Measurements from ENCODE around the gene NUP210L.

DNA sequence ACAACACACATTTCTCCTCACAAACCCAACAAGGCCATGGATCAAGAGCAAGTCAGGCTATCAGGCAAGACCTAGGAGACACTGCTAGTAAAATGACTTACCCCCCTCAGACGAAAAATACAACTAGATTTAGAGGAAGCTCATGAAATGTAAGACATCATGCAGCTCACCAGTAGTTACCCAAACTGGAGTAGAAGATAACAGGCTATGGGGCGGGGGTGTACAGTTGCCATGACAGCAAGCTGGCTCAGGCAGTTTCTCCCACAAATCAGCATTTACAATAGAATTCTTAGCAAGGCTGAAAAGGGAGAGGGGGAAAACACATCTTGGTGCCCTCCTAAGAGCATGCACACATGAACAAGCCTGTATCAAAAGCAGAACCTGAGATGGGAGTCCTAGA lies 23.1 kb upstream of the NUP210L start:
- TF ChIP-seq, protein P1, sequence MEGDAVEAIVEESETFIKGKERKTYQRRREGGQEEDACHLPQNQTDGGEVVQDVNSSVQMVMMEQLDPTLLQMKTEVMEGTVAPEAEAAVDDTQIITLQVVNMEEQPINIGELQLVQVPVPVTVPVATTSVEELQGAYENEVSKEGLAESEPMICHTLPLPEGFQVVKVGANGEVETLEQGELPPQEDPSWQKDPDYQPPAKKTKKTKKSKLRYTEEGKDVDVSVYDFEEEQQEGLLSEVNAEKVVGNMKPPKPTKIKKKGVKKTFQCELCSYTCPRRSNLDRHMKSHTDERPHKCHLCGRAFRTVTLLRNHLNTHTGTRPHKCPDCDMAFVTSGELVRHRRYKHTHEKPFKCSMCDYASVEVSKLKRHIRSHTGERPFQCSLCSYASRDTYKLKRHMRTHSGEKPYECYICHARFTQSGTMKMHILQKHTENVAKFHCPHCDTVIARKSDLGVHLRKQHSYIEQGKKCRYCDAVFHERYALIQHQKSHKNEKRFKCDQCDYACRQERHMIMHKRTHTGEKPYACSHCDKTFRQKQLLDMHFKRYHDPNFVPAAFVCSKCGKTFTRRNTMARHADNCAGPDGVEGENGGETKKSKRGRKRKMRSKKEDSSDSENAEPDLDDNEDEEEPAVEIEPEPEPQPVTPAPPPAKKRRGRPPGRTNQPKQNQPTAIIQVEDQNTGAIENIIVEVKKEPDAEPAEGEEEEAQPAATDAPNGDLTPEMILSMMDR (IDR thresholded peaks at IDR 0.05) = no peak
- no peak for TF ChIP-seq MYC (IDR thresholded peaks at IDR 0.05; ENCODE audit: borderline replicate concordance, low read length)
- TF ChIP-seq CBX2 (IDR thresholded peaks at IDR 0.05; ENCODE audit: borderline replicate concordance, low read depth) = no peak
- no peak for TF ChIP-seq POLR2A (IDR thresholded peaks at IDR 0.05; ENCODE audit: low read length)
- no peak for TF ChIP-seq JUN (IDR thresholded peaks at IDR 0.05)
- TF ChIP-seq, protein P2, sequence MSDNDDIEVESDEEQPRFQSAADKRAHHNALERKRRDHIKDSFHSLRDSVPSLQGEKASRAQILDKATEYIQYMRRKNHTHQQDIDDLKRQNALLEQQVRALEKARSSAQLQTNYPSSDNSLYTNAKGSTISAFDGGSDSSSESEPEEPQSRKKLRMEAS (IDR thresholded peaks at IDR 0.05) = no peak
- no peak for TF ChIP-seq EP300 (IDR thresholded peaks at IDR 0.05)
- no peak for TF ChIP-seq FOXS1 (CRISPR knock-in tag; IDR thresholded peaks at IDR 0.05)
- TF ChIP-seq, protein P3, sequence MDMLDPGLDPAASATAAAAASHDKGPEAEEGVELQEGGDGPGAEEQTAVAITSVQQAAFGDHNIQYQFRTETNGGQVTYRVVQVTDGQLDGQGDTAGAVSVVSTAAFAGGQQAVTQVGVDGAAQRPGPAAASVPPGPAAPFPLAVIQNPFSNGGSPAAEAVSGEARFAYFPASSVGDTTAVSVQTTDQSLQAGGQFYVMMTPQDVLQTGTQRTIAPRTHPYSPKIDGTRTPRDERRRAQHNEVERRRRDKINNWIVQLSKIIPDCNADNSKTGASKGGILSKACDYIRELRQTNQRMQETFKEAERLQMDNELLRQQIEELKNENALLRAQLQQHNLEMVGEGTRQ (IDR thresholded peaks at IDR 0.05) = no peak
- TF ChIP-seq SREBF2 (IDR thresholded peaks at IDR 0.05) = no peak
- no peak for TF ChIP-seq RAD21 (conservative IDR thresholded peaks at IDR 0.05 in 1 of 2, IDR thresholded peaks at IDR 0.05 in 1 of 2)
- no peak for TF ChIP-seq RNF2 (IDR thresholded peaks at IDR 0.05; ENCODE audit: borderline replicate concordance, low read depth)
